ENCODE measurements around the gene CASP3. TPM values are rescaled to one million over a fixed set of nuclear protein-coding genes. Genes with fewer than 3 reads are reported as not detected.
"Not testable (repeated sequence)": the region's sequence is repeated elsewhere in the genome, so short reads cannot be mapped to it uniquely, and the experiment has no call there.

The CASP3 gene
- total RNA-seq, 1 donor from 2014 or later = 71.2 TPM

DNA sequence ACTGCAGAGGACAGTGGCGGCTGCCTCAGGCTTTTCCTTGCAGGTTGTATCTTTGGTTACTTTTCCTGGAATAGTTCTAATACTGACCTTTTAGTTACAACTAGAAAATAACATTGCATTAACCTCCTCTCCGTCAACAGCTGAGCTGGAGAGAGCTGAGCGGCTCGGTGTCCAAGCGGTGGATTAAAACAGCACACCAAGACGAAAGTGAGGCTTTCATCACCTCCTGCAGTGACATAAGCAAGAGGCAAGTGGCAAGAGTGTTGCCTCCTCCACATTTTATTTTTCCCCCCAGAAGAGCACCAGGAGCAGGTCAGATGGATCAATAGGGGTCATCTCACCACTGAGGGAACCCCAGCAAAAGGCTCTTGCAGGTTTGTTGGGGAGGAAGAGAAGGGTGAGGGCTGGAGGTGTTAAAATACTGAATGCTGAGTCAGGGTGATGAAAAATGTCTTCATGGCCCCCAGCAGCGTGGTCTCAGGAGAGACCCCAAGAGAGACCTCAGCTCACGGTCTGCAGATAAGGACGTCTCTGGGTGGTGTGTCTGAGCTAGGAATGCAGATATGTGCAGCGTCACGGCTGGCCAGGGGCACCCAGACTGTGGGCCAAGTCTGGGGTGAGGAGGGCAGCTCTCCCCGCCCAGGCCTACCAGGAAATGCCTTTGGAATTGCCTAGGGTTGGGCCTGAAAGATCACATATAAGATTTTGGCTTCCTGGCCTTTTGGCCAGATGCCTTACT is 50.3 kb downstream of the CASP3 start:
- intact Hi-C loops (cut with micrococcal nuclease) = no loop called here

DNA sequence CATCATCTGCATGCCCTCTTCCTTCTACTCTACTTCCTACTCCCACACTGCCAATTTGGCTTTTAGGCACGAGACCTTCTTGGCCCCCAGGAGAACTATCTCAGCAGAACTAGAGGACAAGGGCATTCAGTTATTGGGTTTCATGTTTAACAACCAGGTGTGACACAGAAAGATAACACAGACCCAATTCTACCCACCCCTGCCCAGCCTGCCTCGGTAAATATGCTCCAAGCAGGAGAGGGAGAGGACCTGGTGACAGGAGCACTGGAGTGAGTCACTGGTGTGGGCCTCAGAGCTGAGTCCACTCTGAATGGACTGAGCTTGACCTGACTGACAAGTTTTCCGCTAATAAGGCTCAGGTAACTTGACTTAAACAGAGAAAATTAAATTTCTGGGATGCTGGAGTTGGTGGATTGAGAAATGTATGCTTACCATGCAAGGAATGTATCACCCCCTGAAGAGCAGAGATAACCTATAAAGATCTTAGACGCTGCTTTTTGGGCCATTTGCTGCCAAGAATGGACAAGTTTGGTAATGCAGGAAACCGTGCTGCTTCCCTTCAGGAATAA is 52.5 kb downstream of the CASP3 start:
- intact Hi-C loops (cut with micrococcal nuclease) = no loop called here

GRCh38 chr4:184596044-184596616 is 53.1 kb downstream of the CASP3 start:
- intact Hi-C loops (cut with micrococcal nuclease) = no loop called here

- intact Hi-C loops (cut with micrococcal nuclease) = no loop called here
These were observed 53.8 kb downstream of the CASP3 start for GRCh38 chr4:184595430-184595829.

- intact Hi-C loops (cut with micrococcal nuclease) = no loop called here
These were observed 55.8 kb downstream of the CASP3 start for GRCh38 chr4:184593461-184593860.

DNA sequence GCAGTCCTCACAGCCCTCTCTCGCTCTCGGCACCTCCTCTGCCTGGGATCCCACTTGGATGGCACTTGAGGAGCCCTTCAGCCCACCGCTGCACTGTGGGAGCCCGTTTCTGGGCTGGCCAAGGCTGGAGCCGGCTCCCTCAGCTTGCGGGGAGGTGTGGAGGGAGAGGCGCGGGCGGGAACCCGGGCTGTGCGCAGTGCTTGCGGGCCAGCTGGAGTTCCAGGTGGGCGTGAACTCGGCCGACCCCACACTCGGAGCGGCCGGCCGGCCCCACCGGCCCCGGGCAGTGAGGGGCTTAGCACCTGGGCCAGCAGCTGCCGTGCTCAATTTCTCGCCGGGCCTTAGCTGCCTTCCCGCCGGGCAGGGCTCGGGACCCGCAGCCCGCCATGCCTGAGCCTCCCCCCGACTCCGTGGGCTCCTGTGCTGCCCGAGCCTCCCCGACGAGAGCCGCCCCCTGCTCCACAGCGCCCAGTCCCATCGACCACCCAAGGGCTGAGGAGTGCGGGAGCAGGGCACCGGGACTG is 57.4 kb downstream of the CASP3 start:
- intact Hi-C loops (cut with micrococcal nuclease) = not testable (repeated sequence)

- intact Hi-C loops (cut with micrococcal nuclease) = no loop called here
These were observed 58.1 kb downstream of the CASP3 start for GRCh38 chr4:184591070-184591677.

DNA sequence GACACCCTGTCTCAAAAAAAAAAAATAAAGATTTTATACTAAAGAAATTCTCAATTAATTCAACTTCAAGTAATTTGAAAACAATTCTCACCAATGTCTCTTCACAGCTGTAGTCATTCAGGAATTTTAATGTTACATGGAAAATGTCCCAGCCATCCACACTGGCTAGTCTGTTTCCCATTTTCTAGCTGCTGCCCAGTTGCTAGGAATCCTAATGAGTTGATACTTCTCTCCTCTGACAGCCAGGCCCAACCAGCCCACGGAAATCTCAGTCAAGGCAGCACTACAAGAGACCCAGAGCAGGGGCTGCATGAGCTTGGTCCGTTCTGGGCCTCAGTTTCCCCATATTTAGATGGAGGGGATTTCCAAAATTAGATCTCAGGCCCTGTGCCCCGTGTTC is 59.1 kb downstream of the CASP3 start:
- intact Hi-C loops (cut with micrococcal nuclease) = no loop called here

DNA sequence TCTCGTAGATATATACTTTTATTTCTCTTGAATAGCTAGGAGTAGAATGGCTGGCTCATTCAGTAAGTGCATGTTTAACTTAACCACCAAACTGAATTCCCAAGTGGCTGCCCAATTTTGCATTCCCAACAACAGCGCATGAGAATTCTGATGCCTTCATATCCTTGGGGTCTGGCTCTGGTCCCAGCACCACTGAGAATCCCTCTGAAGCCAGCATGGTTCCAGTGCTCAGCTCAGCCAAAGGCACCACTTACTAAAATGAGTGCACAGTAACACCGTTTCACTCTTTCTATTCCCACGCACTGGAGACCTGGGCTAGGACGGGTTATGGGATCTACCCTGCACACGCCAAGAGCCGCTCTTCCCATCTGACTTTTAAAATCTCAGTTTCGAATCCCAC is 60.4 kb downstream of the CASP3 start:
- intact Hi-C loops (cut with micrococcal nuclease) = no loop called here

GRCh38 chr4:184587701-184588100 is 61.5 kb downstream of the CASP3 start:
- intact Hi-C loops (cut with micrococcal nuclease) = no loop called here

DNA sequence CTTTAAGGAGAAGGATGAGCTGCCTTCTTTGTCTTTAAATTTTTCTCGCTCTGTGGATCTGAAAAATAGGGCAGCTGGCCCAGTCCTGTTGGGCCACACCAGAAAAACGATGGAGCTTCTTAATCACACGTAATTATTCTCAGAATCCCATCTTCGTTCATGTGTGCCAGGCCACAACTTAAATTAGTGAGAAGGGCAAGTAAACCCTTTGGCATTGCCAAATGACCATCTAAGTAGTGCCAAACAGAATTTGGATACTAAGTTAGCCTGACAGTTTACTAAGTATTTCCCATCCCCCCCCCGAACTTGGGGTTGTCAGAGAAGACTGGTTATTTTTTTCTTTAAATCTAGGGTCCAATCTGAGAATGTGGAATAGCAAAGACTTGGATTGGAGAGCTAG is 62.0 kb downstream of the CASP3 start:
- intact Hi-C loops (cut with micrococcal nuclease) = no loop called here

GRCh38 chr4:184583738-184584502 is 65.3 kb downstream of the CASP3 start:
- intact Hi-C loops (cut with micrococcal nuclease) = no loop called here

Other genes starting within 250 kb of the CASP3 start
- 74.8 and 80.8 TPM in 2 replicates for gene IRF2, start 174.9 kb downstream of the CASP3 start, total RNA-seq
- gene PRIMPOL, start 291 bp upstream of the CASP3 start, total RNA-seq = 17.7 and 21.2 TPM in 2 replicates
- 69.3 and 73.7 TPM in 2 replicates for gene CENPU, start 84.6 kb upstream of the CASP3 start, total RNA-seq
- 16.1 and 16.5 TPM in 2 replicates for gene ACSL1, start 176.5 kb upstream of the CASP3 start, total RNA-seq